Brain microvascular endothelial cell (primary cell): ENCODE results near the gene MACROD2.
A peak's percentile ranks its signal among the peaks of the same experiment; 100 is the strongest.
"Not testable (repeated sequence)": the region's sequence is repeated elsewhere in the genome, so short reads cannot be mapped to it uniquely, and the experiment has no call there.

ENCODE experiments used
- DNase-seq: peaks from one replicate; pipeline ENCODE4 v3.0.0-alpha.2; 2020
- H3K27ac ChIP-seq: fragments of 250-450 bp; sonication (Bioruptor Pico); 2 replicates; pipeline ENCODE4 v1.5.1; 2020; ENCODE audit warnings: mild to moderate bottlenecking, moderate library complexity
- H3K27me3 ChIP-seq: fragments of 250-450 bp; sonication (Bioruptor Pico); replicated peaks from 2 replicates; pipeline ENCODE4 v1.5.1; 2020; ENCODE audit warnings: mild to moderate bottlenecking
- H3K36me3 ChIP-seq: fragments of 250-450 bp; sonication (Bioruptor Pico); replicated peaks from 2 replicates; pipeline ENCODE4 v1.5.1; 2020; ENCODE audit warnings: mild to moderate bottlenecking
- H3K4me3 ChIP-seq: 2 replicates; pipeline ENCODE4 v1.5.1; 2011; ENCODE audit warnings: low read depth, mild to moderate bottlenecking, control low read depth, low read length, moderate library complexity
- in situ Hi-C: cut with HindIII; loops from 2 replicates; pipeline ENCODE4 v1.10.0; 2017; ENCODE audit warnings: low sequenced_read_pairs, low pct_ligation_motif_present
- TF ChIP-seq, protein P1 (sequence below): IDR thresholded peaks from 2 replicates; pipeline ENCODE4 v1.5.1; 2011; ENCODE audit warnings: low read depth, mild to moderate bottlenecking, moderate library complexity, low read length, control low read depth, inconsistent platforms; ENCODE audit errors: missing control alignments

Gene MACROD2

GRCh38 chr20:14259689-14260088 is 264.4 kb downstream of the MACROD2 start:
- H3K27me3 ChIP-seq = no peaks in the 10 kb centered on the region
- no peak overlapping the region for H3K27ac ChIP-seq
- DNase-seq = no peak
- H3K36me3 ChIP-seq = no peaks in the 10 kb centered on the region
- in situ Hi-C loops = no loop called here
- H3K4me3 ChIP-seq = no peak overlapping the region
- TF ChIP-seq, protein P1, sequence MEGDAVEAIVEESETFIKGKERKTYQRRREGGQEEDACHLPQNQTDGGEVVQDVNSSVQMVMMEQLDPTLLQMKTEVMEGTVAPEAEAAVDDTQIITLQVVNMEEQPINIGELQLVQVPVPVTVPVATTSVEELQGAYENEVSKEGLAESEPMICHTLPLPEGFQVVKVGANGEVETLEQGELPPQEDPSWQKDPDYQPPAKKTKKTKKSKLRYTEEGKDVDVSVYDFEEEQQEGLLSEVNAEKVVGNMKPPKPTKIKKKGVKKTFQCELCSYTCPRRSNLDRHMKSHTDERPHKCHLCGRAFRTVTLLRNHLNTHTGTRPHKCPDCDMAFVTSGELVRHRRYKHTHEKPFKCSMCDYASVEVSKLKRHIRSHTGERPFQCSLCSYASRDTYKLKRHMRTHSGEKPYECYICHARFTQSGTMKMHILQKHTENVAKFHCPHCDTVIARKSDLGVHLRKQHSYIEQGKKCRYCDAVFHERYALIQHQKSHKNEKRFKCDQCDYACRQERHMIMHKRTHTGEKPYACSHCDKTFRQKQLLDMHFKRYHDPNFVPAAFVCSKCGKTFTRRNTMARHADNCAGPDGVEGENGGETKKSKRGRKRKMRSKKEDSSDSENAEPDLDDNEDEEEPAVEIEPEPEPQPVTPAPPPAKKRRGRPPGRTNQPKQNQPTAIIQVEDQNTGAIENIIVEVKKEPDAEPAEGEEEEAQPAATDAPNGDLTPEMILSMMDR = no peak

- TF ChIP-seq, protein P1 = no peak
- H3K27ac ChIP-seq = no peak overlapping the region
- in situ Hi-C loops = no loop called here
- no peak for DNase-seq
- no peaks in the 10 kb centered on the region for H3K27me3 ChIP-seq
- no peak overlapping the region for H3K4me3 ChIP-seq
- no peaks in the 10 kb centered on the region for H3K36me3 ChIP-seq
These were observed 265.1 kb downstream of the MACROD2 start for GRCh38 chr20:14260367-14260766.

- H3K27me3 ChIP-seq = no peaks in the 10 kb centered on the region
- DNase-seq = peak; percentile 0
- no peak overlapping the region for H3K4me3 ChIP-seq
- no peak overlapping the region for H3K27ac ChIP-seq
- no peaks in the 10 kb centered on the region for H3K36me3 ChIP-seq
- TF ChIP-seq, protein P1 = peak; percentile 48
- in situ Hi-C loops = no loop called here
These were observed 269.6 kb downstream of the MACROD2 start for GRCh38 chr20:14264869-14265268.

DNA sequence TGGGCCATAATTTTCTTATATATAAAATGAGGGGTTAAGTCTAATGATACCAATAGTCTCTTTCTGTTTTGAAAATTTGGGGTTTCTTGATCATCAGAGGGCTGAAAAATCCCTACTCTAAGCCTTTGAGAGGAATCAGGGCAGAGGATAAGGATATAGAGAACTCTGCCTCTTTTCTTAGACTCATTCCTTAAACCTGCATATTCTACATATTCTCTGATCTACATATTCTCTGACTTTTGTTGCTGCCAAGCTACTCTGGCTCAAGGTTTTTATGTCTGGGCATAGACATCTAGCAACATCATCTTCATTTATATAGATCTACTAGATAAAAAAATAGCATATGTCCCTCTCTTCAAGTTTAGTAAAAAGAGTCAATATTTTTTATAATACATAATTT is 270.9 kb downstream of the MACROD2 start:
- Histone ChIP-seq H3K27me3 (no peaks in the 10 kb centered on the region), H3K27ac (no peak overlapping the region), H3K4me3 (no peak overlapping the region), H3K36me3 (no peaks in the 10 kb centered on the region)
- TF ChIP-seq, protein P1 = no peak
- in situ Hi-C loops = no loop called here
- DNase-seq = no peak

DNA sequence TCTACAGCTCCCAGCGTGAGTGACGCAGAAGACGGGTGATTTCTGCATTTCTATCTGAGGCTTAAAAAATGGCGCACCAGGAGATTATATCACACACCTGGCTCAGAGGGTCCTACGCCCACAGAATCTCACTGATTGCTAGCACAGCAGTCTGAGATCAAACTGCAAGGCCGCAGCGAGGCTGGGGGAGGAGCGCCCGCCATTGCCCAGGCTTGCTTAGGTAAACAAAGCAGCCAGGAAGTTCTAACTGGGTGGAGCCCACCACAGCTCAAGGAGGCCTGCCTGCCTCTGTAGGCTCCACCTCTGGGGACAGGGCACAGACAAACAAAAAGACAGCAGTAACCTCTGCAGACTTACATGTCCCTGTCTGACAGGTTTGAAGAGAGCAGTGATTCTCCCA is 275.4 kb downstream of the MACROD2 start:
- DNase-seq, H3K27me3 ChIP-seq, H3K4me3 ChIP-seq, H3K27ac ChIP-seq, H3K36me3 ChIP-seq, in situ Hi-C loops: not testable (repeated sequence)

DNA sequence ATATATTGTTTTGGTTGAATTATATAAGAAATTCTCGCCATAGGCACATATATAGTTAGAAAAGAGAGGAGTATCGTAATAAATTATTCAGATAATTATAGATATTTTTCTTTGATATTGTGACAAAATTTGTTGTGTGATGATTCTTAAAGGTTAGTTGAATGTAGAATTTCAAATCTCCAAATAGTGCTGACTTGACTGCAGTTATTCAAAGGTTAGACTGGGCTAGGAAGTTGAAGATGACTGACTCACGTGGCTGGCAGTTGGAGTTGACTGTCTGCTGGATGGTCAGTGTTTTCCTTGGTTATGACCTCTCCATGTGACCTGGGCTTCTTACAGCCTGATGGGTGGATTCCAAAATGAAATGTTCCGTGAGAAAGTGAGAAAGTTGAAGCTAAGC is 286.8 kb downstream of the MACROD2 start:
- H3K36me3 ChIP-seq = no peaks in the 10 kb centered on the region
- no peak overlapping the region for H3K27ac ChIP-seq
- no peak overlapping the region for H3K4me3 ChIP-seq
- no peak for DNase-seq
- in situ Hi-C loops = no loop called here
- TF ChIP-seq, protein P1 = no peak
- H3K27me3 ChIP-seq = no peaks in the 10 kb centered on the region
